GM12878 (cell line): ENCODE results near the gene DYNLT3.

Experiments
- CREM ChIP-seq: IDR thresholded peaks from 2 replicates; pipeline ENCODE4 v1.6.1; 2014; ENCODE audit warnings: antibody characterized with exemption, low read depth
- CTCF ChIP-seq, 3 experiments: IDR thresholded peaks in 2 of 3; conservative IDR thresholded peaks in 1 of 3; 2 replicates each; pipeline ENCODE4 v1.5.1; 2011; ENCODE audit warnings: low read depth in 3 of 3, low read length in 3 of 3, mild to moderate bottlenecking in 3 of 3, control low read depth in 2 of 3, moderate library complexity in 2 of 3, inconsistent platforms in 1 of 3, mixed read lengths in 1 of 3; ENCODE audit not compliant: control insufficient read depth in 2 of 3, insufficient read depth in 1 of 3; ENCODE audit errors: extremely low read depth in 1 of 3
- EGR1 ChIP-seq, 2 experiments: IDR thresholded peaks; 1 replicate in 1 of 2; 2 replicates in 1 of 2; pipeline ENCODE4 v1.6.1; 2011 to 2012; ENCODE audit warnings: low read depth in 2 of 2, low read length in 2 of 2, borderline replicate concordance in 1 of 2, mild to moderate bottlenecking in 1 of 2, moderate library complexity in 1 of 2
- NRF1 ChIP-seq: conservative IDR thresholded peaks from 2 replicates; pipeline ENCODE4 v1.6.1; 2011; ENCODE audit warnings: mild to moderate bottlenecking, low read depth, low read length, improper control_type of control experiment
- RAD21 ChIP-seq: IDR thresholded peaks from 2 replicates; pipeline ENCODE4 v1.6.1; 2011; ENCODE audit warnings: mild to moderate bottlenecking, low read depth, low read length, moderate library complexity; ENCODE audit not compliant: insufficient read depth
- TAF1 ChIP-seq: IDR thresholded peaks from 2 replicates; pipeline ENCODE4 v1.6.1; 2011; ENCODE audit warnings: mild to moderate bottlenecking, low read depth, low read length, borderline replicate concordance
- TCF7 ChIP-seq: IDR thresholded peaks from 2 replicates; pipeline ENCODE4 v1.6.1; 2014; ENCODE audit warnings: antibody characterized with exemption, borderline replicate concordance

DNA sequence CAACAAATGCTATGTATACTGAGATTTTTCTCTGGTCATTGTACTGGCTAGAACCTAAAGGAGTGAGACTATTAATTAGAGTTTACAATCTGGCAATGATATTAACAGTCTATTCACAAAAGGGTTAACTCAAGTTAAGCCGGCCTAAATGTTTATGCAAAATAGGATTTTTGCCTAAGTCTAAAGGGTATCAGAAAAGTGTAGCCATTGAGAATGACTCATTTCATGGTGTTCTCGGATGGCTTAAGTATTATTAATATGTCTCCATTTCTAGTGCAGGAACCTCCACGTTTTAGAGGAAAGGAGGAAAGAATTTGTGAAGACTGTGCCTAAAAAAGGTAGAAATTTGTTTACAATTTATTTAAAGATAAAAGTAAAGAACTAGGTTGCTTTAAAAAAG lies 29.8 kb downstream of the DYNLT3 start:
- TF ChIP-seq CREM, result no peak
- no peak for TF ChIP-seq CTCF (IDR thresholded peaks at IDR 0.05 in 2 of 3, conservative IDR thresholded peaks at IDR 0.05 in 1 of 3; ENCODE audit: control insufficient read depth in 2 of 3, extremely low read depth in 1 of 3, insufficient read depth in 1 of 3, low read depth in 3 of 3, low read length in 3 of 3)
- no peak for TF ChIP-seq EGR1 (IDR thresholded peaks at IDR 0.05; ENCODE audit: borderline replicate concordance in 1 of 2, low read depth in 2 of 2, low read length in 2 of 2)
- no peak for TF ChIP-seq RAD21
- no peak for TF ChIP-seq NRF1
- no peak for TF ChIP-seq TCF7
- TF ChIP-seq TAF1, result no peak
